Endometrial microvascular endothelial cells (primary cell): ENCODE measurements around the gene INKA2. TPM values are rescaled to one million over a fixed set of nuclear protein-coding genes. Genes with fewer than 3 reads are reported as not detected.
"Not testable (repeated sequence)": the region's sequence is repeated elsewhere in the genome, so short reads cannot be mapped to it uniquely, and the experiment has no call there.

Experiments used
- in situ Hi-C: cut with HindIII; loops from 2 replicates; pipeline ENCODE4 v1.10.0; 2017; ENCODE audit warnings: low sequenced_read_pairs, low pct_unique_long_range_greater_than_20kb; ENCODE audit errors: inconsistent ontology term
- total RNA-seq: library from RNA; depleted of rRNA; stranded (reverse); fragments of >200 nt; gene quantifications from one replicate; pipeline ENCODE4 v1.2.3, GENCODE V29; 2015; ENCODE audit errors: inconsistent ontology term

The INKA2 gene
- total RNA-seq, 1 donor from 2014 or later: 2.0 TPM

DNA sequence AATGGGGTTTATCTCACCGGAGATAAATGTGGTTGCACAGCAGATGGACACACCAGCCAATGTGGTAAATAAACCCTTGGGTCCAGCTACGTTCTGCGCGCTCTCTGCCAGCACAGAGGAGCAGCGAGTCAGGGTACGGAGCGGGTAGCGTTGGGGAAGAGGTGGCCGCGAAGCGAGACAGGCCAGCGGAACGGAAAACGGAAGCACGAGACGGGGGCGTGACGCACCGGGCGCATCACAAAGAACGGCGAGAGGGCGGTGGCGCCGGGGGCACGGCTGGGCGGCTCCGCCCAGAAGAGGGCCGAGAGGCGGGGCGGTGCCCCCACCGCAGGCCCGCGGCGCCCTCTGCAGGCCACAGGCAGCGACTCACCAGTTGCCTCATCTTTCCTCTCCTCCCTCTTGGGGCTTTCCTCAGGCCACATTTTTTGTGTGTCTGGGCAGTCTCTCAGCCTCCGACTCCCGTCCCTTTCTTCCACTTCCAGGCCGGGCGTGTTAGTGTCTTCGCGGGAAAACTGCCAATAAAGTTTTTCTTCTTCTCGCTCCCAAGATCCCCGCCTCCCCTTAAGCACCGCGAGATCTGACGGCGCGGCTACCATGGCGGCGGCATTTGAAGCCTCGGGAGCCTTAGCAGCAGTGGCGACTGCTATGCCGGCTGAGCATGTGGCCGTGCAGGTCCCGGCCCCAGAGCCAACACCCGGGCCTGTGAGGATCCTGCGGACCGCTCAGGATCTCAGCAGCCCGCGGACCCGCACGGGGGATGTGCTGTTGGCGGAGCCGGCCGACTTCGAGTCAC lies 16.3 kb upstream of the INKA2 start, which contains the start of gene DDX20:
TSS of gene DDX20 (plus strand) at position 571 of the 793 bp plus-strand sequence. CDS start at position 595, 24 bp downstream.
- in situ Hi-C loops: loop anchor here (25.0 kb wide), 1 partner anchor 268 kb away; no protein-coding TSS in a partner anchor

DNA sequence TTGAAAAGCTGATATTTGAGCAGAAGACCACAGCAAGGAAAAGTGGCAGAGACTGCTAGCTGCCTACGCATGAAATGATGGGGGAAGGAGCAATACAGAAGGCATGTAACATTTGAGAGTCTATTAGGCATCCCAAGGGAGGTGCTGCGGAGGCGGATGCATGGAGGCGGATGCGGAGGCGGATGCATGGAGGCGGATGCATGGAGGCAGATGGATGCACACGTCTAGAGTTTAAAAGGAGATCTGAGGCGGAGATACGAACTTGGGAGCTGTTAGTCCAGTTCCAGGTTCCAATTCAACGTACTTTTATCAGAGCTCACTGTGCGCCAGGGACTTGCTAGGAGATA lies 15.8 kb upstream of the INKA2 start:
- in situ Hi-C loops: loop anchor here (25.0 kb wide), 1 partner anchor 268 kb away; no protein-coding TSS in a partner anchor

DNA sequence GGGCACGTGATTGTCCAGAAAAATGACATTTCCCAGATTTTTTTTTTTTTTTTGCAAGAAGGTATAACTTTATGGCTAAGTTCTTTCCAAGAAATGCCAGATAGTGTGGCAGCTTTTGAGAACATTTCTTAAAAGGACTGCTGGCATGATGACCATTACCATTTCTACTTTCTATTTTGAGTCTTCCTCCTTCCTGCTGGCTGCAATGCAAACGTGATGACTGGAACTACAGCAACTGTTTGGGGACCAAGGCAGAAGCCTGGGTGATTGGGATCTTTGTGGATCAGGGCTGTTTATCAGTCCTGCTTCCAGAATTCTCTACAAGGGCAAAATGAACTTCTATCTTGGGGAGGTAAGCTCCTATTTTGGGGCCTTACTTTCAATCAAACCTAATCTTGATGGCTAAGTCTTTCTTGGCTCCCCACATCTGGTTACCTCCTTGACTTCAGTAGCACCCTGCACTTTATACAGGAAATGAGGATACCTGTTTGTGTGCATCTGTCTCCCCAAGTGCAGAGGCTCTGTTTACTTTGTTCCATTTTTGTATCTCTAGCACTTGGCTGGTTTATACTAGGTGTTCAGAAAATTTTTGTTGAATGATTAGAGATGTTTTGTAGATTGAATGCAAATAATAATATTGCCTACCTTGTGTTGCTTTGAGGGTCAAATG lies 12.8 kb upstream of the INKA2 start:
- in situ Hi-C loops: loop anchor here (25.0 kb wide), 1 partner anchor 265 kb away; no protein-coding TSS in a partner anchor

DNA sequence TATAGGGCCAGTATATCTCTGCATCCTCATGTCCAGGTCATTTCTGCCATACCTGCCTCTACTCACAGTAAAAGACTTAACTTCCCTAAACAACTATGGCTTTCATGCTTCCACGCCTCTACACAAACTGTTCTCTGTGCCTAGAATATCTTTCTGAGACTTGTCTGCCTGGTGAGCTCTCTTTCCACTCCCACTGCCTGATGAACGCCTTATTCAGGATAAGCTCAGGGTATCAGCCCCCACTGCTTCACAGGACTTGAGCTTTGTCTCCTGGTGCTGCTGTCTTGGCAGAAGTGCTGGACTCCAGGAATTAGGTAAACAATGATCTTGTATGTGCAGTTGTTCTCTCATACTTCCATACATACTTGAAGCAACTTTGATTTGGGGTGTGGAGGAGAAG lies 11.7 kb upstream of the INKA2 start:
- in situ Hi-C loops: loop anchor here (25.0 kb wide), 1 partner anchor 264 kb away; no protein-coding TSS in a partner anchor

DNA sequence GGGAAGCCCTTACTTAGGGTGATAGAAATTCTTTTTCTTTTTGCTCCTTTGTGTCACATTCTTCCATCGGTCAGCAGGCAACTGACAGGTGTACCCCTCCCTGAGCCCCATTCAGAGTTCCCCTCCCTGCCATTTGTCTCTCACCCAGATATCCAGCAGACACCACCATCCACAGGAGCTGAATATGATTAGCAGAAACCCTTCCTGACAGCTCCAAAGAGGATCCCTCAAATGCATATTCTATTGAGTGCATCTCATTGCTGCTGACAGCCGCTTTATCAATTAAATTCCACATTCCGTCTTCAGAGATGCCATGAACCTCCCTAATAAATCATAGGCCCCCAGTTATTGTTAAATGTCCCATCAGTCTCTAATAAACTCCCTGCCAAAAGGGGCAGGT lies 10.4 kb upstream of the INKA2 start:
- in situ Hi-C loops: loop anchor here (25.0 kb wide), 1 partner anchor 262 kb away; no protein-coding TSS in a partner anchor

DNA sequence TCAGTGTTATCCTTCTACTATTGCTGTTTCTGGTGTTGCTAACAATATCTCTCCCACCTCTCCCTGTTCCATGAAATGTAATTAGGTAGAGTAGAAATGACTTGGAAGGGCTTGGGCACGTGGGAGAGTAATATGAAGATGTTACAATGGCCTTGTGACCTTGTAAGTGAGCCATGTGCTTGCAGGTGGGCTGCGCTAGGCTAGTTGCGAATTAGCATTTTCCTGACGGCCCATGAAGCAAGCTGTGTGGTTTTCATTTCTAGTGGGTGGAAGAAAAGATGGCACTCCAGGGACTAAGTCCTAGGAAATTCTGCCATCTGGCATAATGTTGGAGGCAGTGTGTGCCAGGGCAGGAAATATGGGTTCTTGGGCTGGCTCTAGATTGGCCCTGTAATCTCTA lies 8.8 kb upstream of the INKA2 start:
- in situ Hi-C loops: no loop called here

DNA sequence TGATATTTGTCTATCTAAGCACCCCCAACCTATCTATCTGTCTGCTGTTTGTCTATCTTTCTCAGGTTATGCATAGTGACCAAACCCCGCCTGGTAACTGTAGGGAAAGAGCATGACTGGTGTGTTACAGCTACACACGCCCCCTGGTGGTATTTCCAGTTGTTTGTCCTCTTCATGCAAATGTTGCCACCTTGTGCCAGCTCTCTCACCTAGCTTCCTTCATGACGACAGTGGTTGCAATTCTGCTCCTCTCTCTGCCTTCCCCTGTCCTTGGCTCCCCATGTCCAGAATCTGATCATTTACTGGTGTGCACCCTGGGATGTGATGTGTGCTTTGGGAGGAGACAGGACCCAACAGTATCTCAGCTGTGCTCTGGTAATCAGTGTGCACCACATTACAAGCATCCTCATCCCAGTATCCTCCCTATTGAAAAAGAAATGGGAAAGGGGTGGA lies 8.1 kb upstream of the INKA2 start:
- in situ Hi-C loops: no loop called here

DNA sequence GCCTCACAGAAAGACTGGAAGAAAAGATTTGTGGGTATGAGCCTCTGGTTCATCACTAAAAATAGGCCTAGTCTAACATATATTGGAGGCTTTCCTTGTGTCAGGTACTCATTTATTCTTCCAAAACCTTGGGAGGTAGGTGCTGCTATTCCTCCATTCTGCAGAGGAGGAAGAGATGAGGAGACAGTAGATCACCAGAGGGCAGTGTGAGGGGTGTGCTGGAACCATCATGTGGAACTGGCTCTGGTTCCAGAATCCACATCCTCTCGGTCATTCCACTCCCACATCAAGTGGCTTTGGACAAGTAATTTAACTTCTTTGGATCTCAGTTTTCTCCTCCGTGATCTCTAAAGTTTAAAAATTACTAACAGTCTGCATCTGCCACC lies 7.4 kb upstream of the INKA2 start:
- in situ Hi-C loops: no loop called here

DNA sequence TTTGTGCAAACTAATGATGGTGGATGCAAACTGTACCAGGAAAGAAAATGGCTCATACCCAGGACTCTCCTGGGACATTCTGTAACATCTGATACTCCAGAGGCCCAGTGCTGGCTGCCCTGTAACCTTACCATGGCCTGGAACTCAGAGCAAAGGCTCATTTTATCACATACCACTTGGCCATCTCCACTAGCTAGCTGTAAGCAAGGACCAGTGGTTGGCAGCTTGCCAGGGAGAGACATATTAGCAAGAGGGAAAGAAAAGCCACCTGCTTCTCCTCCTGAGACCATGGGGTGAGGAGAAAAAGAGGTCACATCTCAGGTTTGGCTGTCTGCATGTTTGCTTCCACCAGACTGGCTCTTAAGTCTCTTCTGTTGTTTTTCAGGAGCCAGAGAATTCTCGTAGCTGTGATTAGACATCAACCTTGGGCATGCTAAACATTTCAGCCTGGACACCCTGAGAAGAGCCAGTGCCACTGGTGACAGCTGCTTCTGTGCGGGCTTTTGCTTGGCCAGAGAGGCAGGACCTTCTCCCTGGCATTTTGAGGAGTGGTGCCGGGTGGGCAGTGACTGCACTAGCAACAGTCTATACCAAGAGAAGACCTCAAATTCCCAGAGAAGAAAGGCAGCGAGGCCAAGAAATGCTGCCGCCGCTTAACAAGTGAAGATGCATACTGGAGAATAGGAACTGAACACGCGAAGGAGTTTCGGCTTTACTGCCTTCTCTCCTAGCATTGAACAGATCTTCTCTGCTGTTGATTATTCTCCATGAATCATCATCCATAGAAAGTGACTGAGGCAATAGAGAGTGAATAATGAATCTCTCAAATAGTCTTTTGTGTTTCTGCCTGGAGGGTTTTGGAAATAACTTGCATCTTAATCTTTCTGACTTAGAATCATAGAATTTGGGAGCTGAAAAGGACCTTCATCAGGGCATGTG lies 6.7 kb upstream of the INKA2 start:
- in situ Hi-C loops: no loop called here

DNA sequence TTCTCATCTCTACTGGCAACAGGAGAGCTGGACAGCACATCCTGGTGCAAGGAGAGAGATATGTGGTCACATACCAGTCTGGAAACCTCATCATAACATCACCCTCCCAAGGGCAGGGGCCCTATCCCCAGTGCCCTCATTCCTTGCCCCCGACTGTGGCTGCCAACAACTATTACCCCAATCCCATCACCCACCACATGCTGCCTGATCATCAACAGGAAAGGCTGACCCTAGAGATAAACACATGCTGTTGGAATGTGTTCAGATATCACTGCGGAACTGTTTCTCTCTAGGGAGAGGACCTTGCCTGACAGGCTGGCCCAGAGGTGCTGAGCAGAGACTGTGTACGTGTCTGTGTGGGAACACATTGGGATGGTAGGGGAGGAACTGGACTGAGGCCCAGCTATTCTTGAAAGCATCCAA lies 4.5 kb upstream of the INKA2 start:
- in situ Hi-C loops: no loop called here

DNA sequence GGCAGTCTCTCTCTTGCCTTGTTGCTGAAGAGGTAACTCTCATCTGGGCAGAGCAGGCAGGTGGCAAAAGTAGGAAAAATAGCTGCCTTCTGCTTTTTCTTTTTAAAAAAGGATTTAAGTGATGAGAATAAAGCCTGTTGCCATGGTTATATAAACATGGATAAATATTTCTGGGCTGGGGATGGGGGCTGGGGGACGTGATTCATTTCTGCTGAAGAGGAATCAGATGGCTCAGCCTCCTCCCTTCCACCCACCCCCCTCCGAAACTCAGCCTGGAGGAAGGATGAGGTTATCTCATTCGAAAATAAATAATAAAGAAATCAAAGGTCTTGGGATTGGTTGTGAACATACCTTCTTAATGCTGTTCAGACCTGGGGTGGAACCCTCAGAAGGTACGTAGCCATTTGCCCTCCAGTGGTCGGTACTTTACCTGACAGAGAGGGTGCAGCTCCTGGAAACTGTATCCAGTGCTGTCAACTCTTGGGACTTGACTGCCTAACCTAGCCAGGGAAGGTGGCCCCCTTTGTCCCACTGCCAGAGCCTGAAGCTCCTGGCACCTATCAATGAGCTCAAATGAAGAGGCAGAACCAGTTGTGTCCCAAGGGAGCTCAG lies 3.8 kb upstream of the INKA2 start:
- in situ Hi-C loops: no loop called here

DNA sequence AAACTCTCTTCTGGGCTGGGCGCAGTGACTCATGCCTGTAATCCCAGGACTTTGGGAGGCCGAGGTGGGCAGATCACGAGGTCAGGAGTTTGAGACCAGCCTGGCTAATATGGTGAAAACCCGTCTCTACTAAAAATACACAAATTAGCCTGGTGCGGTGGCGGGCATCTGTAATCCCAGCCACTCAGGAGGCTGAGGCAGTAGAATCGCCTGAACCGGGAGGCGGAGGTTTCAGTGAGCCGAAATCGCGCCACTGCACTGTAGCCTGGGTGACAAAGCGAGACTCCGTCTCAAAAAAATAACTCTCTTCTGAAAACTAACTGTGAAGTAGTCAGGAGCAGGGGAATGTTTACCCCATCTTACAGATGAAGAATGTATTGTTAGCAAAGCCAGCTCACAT lies 3.1 kb upstream of the INKA2 start:
- in situ Hi-C loops: not testable (repeated sequence)

DNA sequence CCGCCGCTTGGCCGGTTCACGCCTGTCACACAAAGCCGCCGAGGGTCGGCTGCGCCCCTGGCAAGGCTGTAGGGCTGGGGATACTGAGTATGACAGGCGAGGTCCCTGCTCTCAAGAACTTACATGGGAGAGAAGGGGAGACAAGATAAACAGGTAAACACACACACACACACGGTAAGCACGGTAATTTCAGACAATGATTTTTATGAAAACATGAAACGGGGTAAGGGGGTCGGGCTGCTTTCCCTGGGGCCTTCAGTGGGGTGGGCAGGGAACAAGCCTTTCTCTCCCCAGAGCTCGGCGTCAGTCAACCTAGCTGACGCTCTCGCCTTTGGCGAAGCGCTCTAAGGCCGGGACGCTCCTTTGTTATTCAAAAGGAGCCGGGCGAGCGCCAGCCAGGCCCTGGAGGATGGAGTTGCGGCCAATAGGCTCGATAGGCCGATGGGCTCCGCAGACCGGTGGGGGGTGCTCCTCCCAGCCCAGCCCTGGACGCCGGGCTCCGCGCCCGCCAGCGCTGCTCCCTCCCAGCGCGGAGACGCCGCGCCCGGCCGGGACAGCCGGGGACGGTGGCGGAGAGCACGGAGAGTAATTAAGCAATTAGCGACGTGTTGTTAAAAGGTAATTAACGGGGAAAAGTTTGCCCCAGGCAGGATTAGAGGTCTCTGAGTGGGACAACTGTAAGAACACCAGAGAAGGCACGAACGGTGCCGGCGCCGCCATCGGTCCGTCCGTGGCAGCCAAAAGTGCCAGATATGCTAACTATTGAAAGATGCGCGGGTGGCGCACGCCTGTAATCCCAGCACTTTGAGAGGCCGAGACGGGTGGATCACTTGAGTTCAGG lies 950 bp upstream of the INKA2 start:
- in situ Hi-C loops: no loop called here

DNA sequence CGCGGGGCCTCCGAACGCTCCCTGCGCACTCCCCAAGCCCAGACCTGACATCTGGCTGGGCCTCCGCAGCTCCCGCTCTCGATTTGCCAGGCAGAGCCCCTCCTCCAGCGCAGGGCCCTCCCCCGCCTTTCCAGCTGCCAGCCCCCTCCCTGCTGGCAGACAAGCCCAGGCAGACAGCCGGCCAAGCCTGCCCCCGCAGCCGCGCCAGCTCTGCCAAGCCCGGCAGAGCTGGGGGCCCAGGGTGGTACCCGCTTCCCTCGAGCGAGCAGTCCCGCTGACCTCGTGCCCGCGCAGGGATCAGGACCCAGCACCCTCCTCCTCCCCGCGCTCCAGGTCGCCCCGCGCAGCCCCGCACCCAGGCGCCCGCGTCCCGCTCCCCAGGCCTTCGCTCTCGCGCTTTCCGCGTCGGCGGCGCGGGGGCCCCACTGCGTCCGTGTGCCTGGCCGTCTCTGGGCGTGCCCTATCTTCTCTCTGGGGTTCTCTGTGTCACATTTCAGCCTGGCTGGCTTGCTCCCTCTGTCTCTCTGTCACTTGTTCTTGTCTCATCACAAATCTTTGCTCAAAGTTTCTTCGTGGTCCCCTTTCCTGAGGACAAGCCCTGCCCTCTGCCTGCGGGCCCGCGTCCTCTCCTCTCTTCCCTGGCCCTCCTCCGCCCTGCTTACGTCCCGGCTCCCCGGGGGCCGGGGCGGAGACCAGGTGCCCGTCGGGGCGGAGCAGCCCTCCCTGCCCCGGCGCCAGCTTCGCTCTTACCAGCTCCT lies 580 bp downstream of the INKA2 start:
- in situ Hi-C loops: no loop called here

DNA sequence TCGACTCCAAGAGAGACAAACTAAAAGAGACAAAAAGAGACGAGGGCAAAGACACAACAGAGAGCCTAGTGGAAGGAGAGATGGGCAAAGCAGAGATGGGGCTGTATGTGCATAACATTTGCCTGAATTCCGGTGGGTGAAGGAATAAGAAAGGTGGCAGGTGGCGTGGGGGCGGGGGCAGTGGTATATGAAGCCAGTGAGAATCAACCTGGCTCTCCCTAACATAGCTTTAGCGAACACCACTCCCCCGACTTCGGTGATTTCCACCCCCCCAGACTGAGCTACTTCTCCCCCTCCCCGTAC lies 1.1 kb downstream of the INKA2 start:
- in situ Hi-C loops: no loop called here

DNA sequence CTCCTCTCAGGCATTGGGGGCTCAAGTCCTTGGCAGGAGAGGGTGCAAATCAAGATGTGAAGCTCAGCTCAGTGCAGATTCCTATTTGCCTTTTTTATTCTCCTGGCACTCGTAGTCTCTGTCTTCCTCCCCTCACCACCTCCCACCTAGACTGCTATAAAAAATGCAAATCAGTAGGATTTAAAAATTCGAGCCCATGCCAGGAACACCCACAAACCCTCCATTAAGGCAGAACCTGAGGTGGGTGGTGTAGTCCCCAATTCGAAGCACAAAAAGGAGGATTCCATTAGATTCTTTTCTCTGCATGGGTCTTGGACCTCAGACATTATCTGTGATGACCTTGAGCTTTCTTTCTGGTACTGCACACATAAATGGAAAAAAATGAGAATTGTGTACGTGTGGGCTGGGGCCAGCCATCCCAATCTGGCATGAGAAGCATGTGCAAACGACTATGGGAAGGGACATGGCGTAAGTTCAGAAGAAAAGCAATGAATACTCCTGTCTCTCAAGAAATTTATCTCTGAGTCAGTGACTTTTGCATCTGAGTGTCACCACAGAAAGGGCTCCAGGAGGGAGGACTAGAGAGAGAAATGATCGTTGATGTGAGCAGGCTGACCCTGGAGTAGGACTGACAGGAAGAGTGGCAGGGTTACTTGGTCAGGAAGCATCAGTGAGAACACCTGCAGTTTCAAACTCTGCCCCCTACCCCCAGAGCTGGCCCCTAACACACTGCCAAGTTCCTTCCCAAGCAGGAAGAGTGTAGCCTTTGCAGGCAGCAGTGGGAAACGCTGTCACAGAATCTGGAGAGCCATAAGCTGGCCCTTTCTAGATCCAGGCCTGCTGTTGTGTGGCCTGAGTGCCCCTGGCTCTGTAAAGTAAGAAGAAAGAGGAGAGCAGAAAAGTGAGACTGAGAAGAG lies 1.7 kb downstream of the INKA2 start:
- in situ Hi-C loops: no loop called here
